H9 (cell line): Measurements from ENCODE around the gene DLG5. TPM values are rescaled to one million over a fixed set of nuclear protein-coding genes. Genes with fewer than 3 reads are reported as not detected.
A peak's percentile ranks its signal among the peaks of the same experiment; 100 is the strongest.

ENCODE experiments used
- DNase-seq: peaks from one replicate; pipeline ENCODE4 v3.0.0-alpha.2; 2017
- H2AFZ ChIP-seq: one replicate; pipeline ENCODE4 v1.6.1; 2013; ENCODE audit warnings: mild to moderate bottlenecking, low read length, control low read depth, moderate library complexity
- H2AK5ac ChIP-seq: 2 replicates; pipeline ENCODE4 v1.6.1; 2013; ENCODE audit warnings: low read length, control low read depth, mixed read lengths; ENCODE audit not compliant: insufficient read length
- H2BK120ac ChIP-seq: one replicate; pipeline ENCODE4 v1.6.1; 2013; ENCODE audit warnings: low read depth, mild to moderate bottlenecking, low read length, control low read depth, inconsistent platforms; ENCODE audit not compliant: poor library complexity, severe bottlenecking
- H2BK12ac ChIP-seq: 2 replicates; pipeline ENCODE4 v1.6.1; 2013; ENCODE audit warnings: low read length, control low read depth, mixed read lengths, low read depth; ENCODE audit not compliant: insufficient read length
- H2BK15ac ChIP-seq: 2 replicates; pipeline ENCODE4 v1.6.1; 2013; ENCODE audit warnings: low read depth, low read length, control low read depth
- H2BK20ac ChIP-seq: one replicate; pipeline ENCODE4 v1.6.1; 2013; ENCODE audit warnings: low read depth, mild to moderate bottlenecking, low read length, control low read depth, inconsistent platforms; ENCODE audit not compliant: poor library complexity, severe bottlenecking
- H2BK5ac ChIP-seq: 2 replicates; pipeline ENCODE4 v1.6.1; 2013; ENCODE audit warnings: low read length, control low read depth, mixed read lengths; ENCODE audit not compliant: insufficient read length
- H3K14ac ChIP-seq: 2 replicates; pipeline ENCODE4 v1.6.1; 2013; ENCODE audit warnings: low read length, control low read depth; ENCODE audit not compliant: insufficient read depth
- H3K18ac ChIP-seq: 2 replicates; pipeline ENCODE4 v1.6.1; 2013; ENCODE audit warnings: low read depth, mild to moderate bottlenecking, mixed read lengths, low read length, control low read depth; ENCODE audit not compliant: insufficient read length
- H3K23ac ChIP-seq: 2 replicates; pipeline ENCODE4 v1.6.1; 2013; ENCODE audit warnings: low read length, control low read depth, mixed read lengths, low read depth; ENCODE audit not compliant: insufficient read length
- H3K23me2 ChIP-seq: 2 replicates; pipeline ENCODE4 v1.6.1; 2013; ENCODE audit warnings: low read depth, mild to moderate bottlenecking, mixed read lengths, low read length, control low read depth; ENCODE audit not compliant: insufficient read length, poor library complexity, severe bottlenecking
- H3K27ac ChIP-seq: 2 replicates; pipeline ENCODE4 v1.5.1; 2013; ENCODE audit warnings: low read length, control low read depth, mixed read lengths, low read depth; ENCODE audit not compliant: insufficient read length
- H3K27me3 ChIP-seq: 2 replicates; pipeline ENCODE4 v1.6.1; 2013; ENCODE audit warnings: low read length, control low read depth, inconsistent platforms; ENCODE audit not compliant: insufficient read depth
- H3K4ac ChIP-seq: 2 replicates; pipeline ENCODE4 v1.6.1; 2013; ENCODE audit warnings: low read depth, mild to moderate bottlenecking, control low read depth, inconsistent platforms, low read length, moderate library complexity
- H3K4me1 ChIP-seq: 2 replicates; pipeline ENCODE4 v1.6.1; 2013; ENCODE audit warnings: low read length, control low read depth, inconsistent platforms; ENCODE audit not compliant: insufficient read depth
- H3K4me2 ChIP-seq: 2 replicates; pipeline ENCODE4 v1.6.1; 2013; ENCODE audit warnings: low read length, control low read depth, mixed read lengths; ENCODE audit not compliant: insufficient read length, insufficient read depth
- H3K56ac ChIP-seq: 2 replicates; pipeline ENCODE4 v1.6.1; 2013; ENCODE audit warnings: low read depth, mild to moderate bottlenecking, mixed read lengths, low read length, control low read depth; ENCODE audit not compliant: insufficient read length
- H3K79me1 ChIP-seq: 2 replicates; pipeline ENCODE4 v1.6.1; 2013; ENCODE audit warnings: low read depth, mild to moderate bottlenecking, moderate library complexity, low read length, control low read depth, inconsistent platforms; ENCODE audit not compliant: insufficient read depth, poor library complexity, severe bottlenecking
- H3K79me2 ChIP-seq: 2 replicates; pipeline ENCODE4 v1.6.1; 2013; ENCODE audit warnings: low read length, control low read depth, inconsistent platforms; ENCODE audit not compliant: insufficient read depth
- H3K9ac ChIP-seq: 2 replicates; pipeline ENCODE4 v1.6.1; 2013; ENCODE audit warnings: low read length, control low read depth, mixed read lengths; ENCODE audit not compliant: insufficient read length; ENCODE audit errors: extremely low read depth
- H3K9me3 ChIP-seq: one replicate; pipeline ENCODE4 v1.6.1; 2013; ENCODE audit warnings: low read depth, low read length, inconsistent platforms; ENCODE audit not compliant: control insufficient read depth
- H3T11ph ChIP-seq: one replicate; pipeline ENCODE4 v1.6.1; 2013; ENCODE audit warnings: mild to moderate bottlenecking, low read length, control low read depth, inconsistent platforms
- H4K20me1 ChIP-seq: one replicate; pipeline ENCODE4 v1.6.1; 2013; ENCODE audit not compliant: control insufficient read depth, insufficient read length, insufficient read depth
- H4K5ac ChIP-seq: 2 replicates; pipeline ENCODE4 v1.6.1; 2013; ENCODE audit warnings: low read depth, mild to moderate bottlenecking, mixed read lengths, low read length, control low read depth; ENCODE audit not compliant: insufficient read length
- H4K8ac ChIP-seq: replicated peaks from 2 replicates; pipeline ENCODE4 v1.6.1; 2013; ENCODE audit warnings: low read length, control low read depth, mixed read lengths, low read depth; ENCODE audit not compliant: insufficient read length
- H4K91ac ChIP-seq: 2 replicates; pipeline ENCODE4 v1.6.1; 2013; ENCODE audit warnings: low read depth, mild to moderate bottlenecking, moderate library complexity, mixed read lengths, low read length, control low read depth; ENCODE audit not compliant: insufficient read length
- H3K27ac Mint-ChIP-seq, 3 experiments: 2 replicates in 2 of 3; 3 replicates in 1 of 3; pipeline ENCODE4 v1.8.0; 2020 to 2021; ENCODE audit warnings: mixed read lengths in 3 of 3, mild to moderate bottlenecking in 1 of 3, moderate library complexity in 1 of 3
- H3K27me3 Mint-ChIP-seq: 2 replicates; pipeline ENCODE4 v1.8.0; 2021; ENCODE audit warnings: low read depth, mild to moderate bottlenecking, moderate library complexity, mixed read lengths
- H3K36me3 Mint-ChIP-seq, 3 experiments: 2 replicates in 2 of 3; 3 replicates in 1 of 3; pipeline ENCODE4 v1.8.0; 2020 to 2021; ENCODE audit warnings: low read depth in 3 of 3, mixed read lengths in 3 of 3; ENCODE audit not compliant: insufficient read depth in 1 of 3
- H3K4me1 Mint-ChIP-seq, 2 experiments: 2 replicates each; pipeline ENCODE4 v1.8.0; 2020; ENCODE audit warnings: mixed read lengths in 2 of 2
- H3K4me3 Mint-ChIP-seq, 2 experiments: 2 replicates in 1 of 2; 3 replicates in 1 of 2; pipeline ENCODE4 v1.8.0; 2020 to 2021; ENCODE audit warnings: mild to moderate bottlenecking in 2 of 2, mixed read lengths in 2 of 2, moderate library complexity in 1 of 2
- H3K9me3 Mint-ChIP-seq, 2 experiments: 2 replicates in 1 of 2; 3 replicates in 1 of 2; pipeline ENCODE4 v1.8.0; 2020; ENCODE audit warnings: mild to moderate bottlenecking in 2 of 2, mixed read lengths in 2 of 2, moderate library complexity in 1 of 2
- CTCF ChIP-seq: fragments of 200-600 bp; sonication (generic); conservative IDR thresholded peaks from 3 replicates; pipeline ENCODE4 v1.8.0; 2021; ENCODE audit warnings: antibody characterized with exemption, mild to moderate bottlenecking
- whole genome bisulfite sequencing: extraction: QIAGEN DNeasy Blood & Tissue Kit; methylation state at CpG from one replicate; pipeline ENCODE4 v1.1.7; 2013; ENCODE audit warnings: missing lambda C conversion rate, low lambda C conversion rate, mixed read lengths; ENCODE audit not compliant: insufficient read length; ENCODE audit errors: extremely low coverage; 5-methylcytosine and 5-hydroxymethylcytosine counted together
- total RNA-seq: library from RNA; stranded (reverse); gene quantifications from 2 replicates; pipeline ENCODE4 v1.2.1, GENCODE V29; 2021

The DLG5 gene
- total RNA-seq, 1 experiment from 2014 or later: 67.4 TPM

DNA sequence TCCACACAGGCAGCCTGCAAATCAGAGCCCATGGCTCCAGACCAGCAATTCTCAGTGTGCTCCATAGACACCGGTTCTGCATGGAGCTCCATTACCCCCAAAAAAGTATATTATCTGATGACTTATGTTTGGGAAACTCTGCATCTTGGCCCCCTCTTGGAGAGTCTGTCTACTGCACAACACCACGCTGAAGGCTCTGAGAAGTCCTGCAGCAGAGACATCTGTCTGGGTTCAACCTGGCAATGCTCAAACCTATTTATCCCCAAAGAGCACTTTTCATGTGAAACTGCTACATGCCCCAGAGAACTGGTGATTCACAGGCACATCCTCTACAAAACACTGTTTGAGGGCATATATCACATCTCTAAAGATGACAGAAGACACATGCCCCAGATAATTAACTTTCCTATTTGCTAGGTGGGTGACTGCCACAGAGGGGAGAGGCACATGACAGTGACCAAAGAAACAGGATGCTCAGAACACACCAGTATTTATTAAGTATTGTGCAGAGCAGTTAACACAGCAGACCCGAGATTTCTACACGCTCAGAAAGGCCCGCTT lies 83.8 kb downstream of the DLG5 start:
- Mint-ChIP-seq H3K4me1 (peaks cover 35 to 40% of the 10 kb centered on the region in 2 experiments), H3K9me3 (no peaks in the 10 kb centered on the region), H3K27me3 (no peaks in the 10 kb centered on the region; the same call in 1 of the 2 replicates), H3K27ac (peak overlapping the region in 1 of 3 experiments; percentile 49; a peak in 2 of 7 replicates), H3K36me3 (peaks cover 24 to 56% (median 47%) of the 10 kb centered on the region in 3 experiments; a peak in 6 of 7 replicates), H3K4me3 (no peak overlapping the region)
- Histone ChIP-seq H3K4me2 (no peak overlapping the region), H3K4ac (no peak overlapping the region), H2BK12ac (no peak overlapping the region), H2AFZ (no peak overlapping the region), H3K18ac (no peak overlapping the region), H3K23me2 (no peaks in the 10 kb centered on the region), H3K27me3 (no peaks in the 10 kb centered on the region), H2BK5ac (no peak overlapping the region), H3K4me1 (peaks cover 3% of the 10 kb centered on the region), H3K56ac (no peak overlapping the region), H3K27ac (no peak overlapping the region), H4K8ac (no peak overlapping the region), H3K79me2 (no peaks in the 10 kb centered on the region), H3K79me1 (no peaks in the 10 kb centered on the region), H3K9me3 (no peaks in the 10 kb centered on the region), H4K5ac (no peak overlapping the region), H3K23ac (no peak overlapping the region), H3K9ac (no peak overlapping the region), H4K20me1 (no peaks in the 10 kb centered on the region), H2AK5ac (no peak overlapping the region), H2BK15ac (no peak overlapping the region), H2BK120ac (no peak overlapping the region), H3K14ac (no peak overlapping the region), H3T11ph (no peak overlapping the region), H2BK20ac (no peak overlapping the region), H4K91ac (no peak overlapping the region)
- DNase-seq: no peak
- WGBS: no CpG with 5 or more reads among the region's 5 CpGs
- TF ChIP-seq CTCF: no peak
